Fibroblast of upper back skin (primary cell): ENCODE data around the gene STK16.

ENCODE experiments used
- DNase-seq: peaks from one replicate; pipeline ENCODE4 v3.0.0-alpha.2; 2013

STK16 gene

GRCh38 chr2:219214141-219214540 lies 31.1 kb upstream of the STK16 start:
- no peak for DNase-seq

GRCh38 chr2:219214786-219215185 lies 30.5 kb upstream of the STK16 start:
- no peak for DNase-seq

- DNase-seq: no peak
Measured at GRCh38 chr2:219215871-219216534, 29.3 kb upstream of the STK16 start.

GRCh38 chr2:219216535-219216915 lies 28.8 kb upstream of the STK16 start:
- no peak for DNase-seq

- peak; percentile 70 for DNase-seq
Measured at GRCh38 chr2:219218217-219218731, 27.0 kb upstream of the STK16 start.

GRCh38 chr2:219218732-219219701 lies 26.3 kb upstream of the STK16 start, which contains the start of gene ABCB6:
Gene ABCB6 (minus strand): TSS chr2:219218958. CDS start chr2:219218673, 285 bp downstream.
- DNase-seq: peak; percentile 97

GRCh38 chr2:219219784-219220532 lies 25.3 kb upstream of the STK16 start:
- DNase-seq: no peak

GRCh38 chr2:219220652-219221402 lies 24.5 kb upstream of the STK16 start:
- DNase-seq: no peak

GRCh38 chr2:219221957-219222518 lies 23.2 kb upstream of the STK16 start:
- no peak for DNase-seq

GRCh38 chr2:219223831-219224610 lies 21.3 kb upstream of the STK16 start:
- DNase-seq: no peak

- DNase-seq: no peak
Measured at GRCh38 chr2:219225350-219225749, 19.9 kb upstream of the STK16 start.

- no peak for DNase-seq
Measured at GRCh38 chr2:219228041-219228910, 17.0 kb upstream of the STK16 start.

GRCh38 chr2:219228911-219229304 lies 16.4 kb upstream of the STK16 start:
- DNase-seq: no peak

GRCh38 chr2:219229305-219230058 lies 15.8 kb upstream of the STK16 start, which contains the start of the genes ANKZF1 and ATG9A:
Gene ANKZF1 (plus strand): TSS chr2:219229806. CDS start chr2:219230258, 452 bp downstream.
Gene ATG9A (minus strand): TSS chr2:219229636. CDS start chr2:219228024, 1,612 bp downstream.
- peak; percentile 99 for DNase-seq

- peak; percentile 56 for DNase-seq
Measured at GRCh38 chr2:219230059-219230540, 15.2 kb upstream of the STK16 start.

- no peak for DNase-seq
Measured at GRCh38 chr2:219234331-219234730, 10.9 kb upstream of the STK16 start.

GRCh38 chr2:219243291-219243761 lies 2.0 kb upstream of the STK16 start:
- DNase-seq: no peak

GRCh38 chr2:219244789-219245147 lies 511 bp upstream of the STK16 start:
- DNase-seq: no peak

GRCh38 chr2:219245899-219246230 lies 586 bp downstream of the STK16 start:
- DNase-seq: no peak
